K562 (cell line): ENCODE results near the gene EXOC3. TPM values are rescaled to one million over a fixed set of nuclear protein-coding genes. Genes with fewer than 3 reads are reported as not detected.

Experiments used
- EP300 ChIP-seq: IDR thresholded peaks from 2 replicates; pipeline ENCODE4 v1.6.1; 2012; ENCODE audit warnings: low read length, improper control_type of control experiment
- HNRNPLL ChIP-seq: fragments of 200-400 bp; formaldehyde crosslinking; IDR thresholded peaks from 2 replicates; pipeline ENCODE4 v1.6.1; 2017; ENCODE audit warnings: low read length, low read depth, mild to moderate bottlenecking; ENCODE audit not compliant: poor library complexity, severe bottlenecking
- MTA2 ChIP-seq: fragments of 450-650 bp; IDR thresholded peaks from 2 replicates; pipeline ENCODE4 v1.6.1; 2016; ENCODE audit warnings: low read depth
- NR2C2 ChIP-seq, 2 experiments: fragments of 200-800 bp in 1 of 2; sonication (Bioruptor generic) in 1 of 2; sonication (generic) in 1 of 2; formaldehyde crosslinking in 1 of 2; IDR thresholded peaks; 2 replicates each; pipeline versions ENCODE4 v1.6.1 to v1.8.0; 2016 to 2022; ENCODE audit warnings: mild to moderate bottlenecking in 1 of 2, missing compliant biosample characterization in 1 of 2, missing genetic modification characterization in 1 of 2, missing genetic modification reagents in 1 of 2
- NR4A1 ChIP-seq, 2 experiments: fragments of 250-450 bp in 1 of 2; fragments of 450-650 bp in 1 of 2; sonication (Bioruptor Pico) in 1 of 2; IDR thresholded peaks; 2 replicates each; pipeline versions ENCODE4 v1.4.0 to v1.6.1; 2016 to 2020; ENCODE audit warnings: mild to moderate bottlenecking in 2 of 2, missing compliant biosample characterization in 1 of 2, missing genetic modification characterization in 1 of 2, moderate library complexity in 1 of 2
- PHF21A ChIP-seq: fragments of 450-650 bp; IDR thresholded peaks from 2 replicates; pipeline ENCODE4 v1.6.1; 2017; ENCODE audit warnings: low read depth, borderline replicate concordance
- POLR2G ChIP-seq: fragments of 200-400 bp; formaldehyde crosslinking; IDR thresholded peaks from 2 replicates; pipeline ENCODE4 v1.6.1; 2017; ENCODE audit warnings: low read depth, mild to moderate bottlenecking, antibody characterized with exemption, low read length, moderate library complexity
- STAT5A ChIP-seq: IDR thresholded peaks from 2 replicates; pipeline ENCODE4 v1.6.1; 2012; ENCODE audit warnings: low read length, inconsistent platforms, borderline replicate concordance
- TCF7 ChIP-seq: sonication (generic); IDR thresholded peaks from 2 replicates; pipeline ENCODE4 v1.6.1; 2016; ENCODE audit warnings: antibody characterized with exemption, borderline replicate concordance
- YBX1 ChIP-seq: fragments of 450-650 bp; IDR thresholded peaks from 2 replicates; pipeline ENCODE4 v1.7.1; 2016; ENCODE audit warnings: mild to moderate bottlenecking
- ZNF23 ChIP-seq: fragments of 250-450 bp; sonication (Bioruptor Pico); IDR thresholded peaks from 2 replicates; pipeline ENCODE4 v1.4.0; 2020; ENCODE audit warnings: mild to moderate bottlenecking
- ZNF384 ChIP-seq: IDR thresholded peaks from 2 replicates; pipeline ENCODE4 v1.6.1; 2012; ENCODE audit warnings: low read depth, low read length, improper control_type of control experiment
- ZSCAN29 ChIP-seq: fragments of 450-650 bp; IDR thresholded peaks from 2 replicates; pipeline ENCODE4 v1.6.1; 2017
- polyA plus RNA-seq, 8 experiments: library from polyadenylated mRNA; depleted of rRNA in 4 of 8; stranded (reverse) in 5 of 8; unstranded in 3 of 8; fragments of >200 nt; fragmentation: Nextera tagmentation in 2 of 8; fragmentation: Illumina TruSeq in 1 of 8; extraction: Ambion mirVana in 2 of 8; extraction: Trizol in 1 of 8; gene quantifications; 2 replicates each; pipeline versions ENCODE4 v1.2.1 to v1.2.3, GENCODE V29; 2011 to 2014; ENCODE audit warnings: inconsistent platforms in 1 of 8, missing spikeins in 1 of 8
- total RNA-seq, 7 experiments: library from RNA; depleted of rRNA in 6 of 7; stranded (reverse); fragments of >200 nt in 6 of 7; fragmentation: Illumina TruSeq in 2 of 7; extraction: Trizol in 2 of 7; gene quantifications; 2 replicates each; pipeline versions ENCODE4 v1.2.1 to v1.2.3, GENCODE V29; 2011 to 2021; ENCODE audit warnings: low replicate concordance in 1 of 7
- TF ChIP-seq, protein P1 (sequence below): sonication (generic); formaldehyde crosslinking; IDR thresholded peaks from 2 replicates; pipeline ENCODE4 v1.4.0; 2020; ENCODE audit warnings: mild to moderate bottlenecking, missing genetic modification reagents

The EXOC3 gene
- total and polyA plus RNA-seq, 9 of the 15 experiments (the other 6 are each of a cell fraction or from before 2014, with no cell fraction given), result 1.4 to 41.9 (median 22.4) TPM

- TF ChIP-seq POLR2G (peak; percentile 30; the same call in 1 of the 2 replicates), ZNF384 (no peak), NR4A1 (CRISPR knock-in tag; IDR thresholded peaks at IDR 0.05) (no peak), NR4A1 (tag; IDR thresholded peaks at IDR 0.05) (no peak), TCF7 (no peak), PHF21A (no peak), HNRNPLL (peak; percentile 39), EP300 (no peak), STAT5A (no peak), ZSCAN29 (no peak), MTA2 (no peak), YBX1 (no peak), NR2C2 (CRISPR knock-in tag; IDR thresholded peaks at IDR 0.05) (no peak), NR2C2 (tag; IDR thresholded peaks at IDR 0.05) (no peak), ZNF23 (CRISPR knock-in tag) (no peak)
- TF ChIP-seq, protein P1, sequence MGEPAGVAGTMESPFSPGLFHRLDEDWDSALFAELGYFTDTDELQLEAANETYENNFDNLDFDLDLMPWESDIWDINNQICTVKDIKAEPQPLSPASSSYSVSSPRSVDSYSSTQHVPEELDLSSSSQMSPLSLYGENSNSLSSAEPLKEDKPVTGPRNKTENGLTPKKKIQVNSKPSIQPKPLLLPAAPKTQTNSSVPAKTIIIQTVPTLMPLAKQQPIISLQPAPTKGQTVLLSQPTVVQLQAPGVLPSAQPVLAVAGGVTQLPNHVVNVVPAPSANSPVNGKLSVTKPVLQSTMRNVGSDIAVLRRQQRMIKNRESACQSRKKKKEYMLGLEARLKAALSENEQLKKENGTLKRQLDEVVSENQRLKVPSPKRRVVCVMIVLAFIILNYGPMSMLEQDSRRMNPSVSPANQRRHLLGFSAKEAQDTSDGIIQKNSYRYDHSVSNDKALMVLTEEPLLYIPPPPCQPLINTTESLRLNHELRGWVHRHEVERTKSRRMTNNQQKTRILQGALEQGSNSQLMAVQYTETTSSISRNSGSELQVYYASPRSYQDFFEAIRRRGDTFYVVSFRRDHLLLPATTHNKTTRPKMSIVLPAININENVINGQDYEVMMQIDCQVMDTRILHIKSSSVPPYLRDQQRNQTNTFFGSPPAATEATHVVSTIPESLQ (CRISPR knock-in tag), result no peak
These were observed 22.2 kb upstream of the EXOC3 start (continued) for GRCh38 chr5:420632-421286.
